ENCODE data around the gene TSC2.

The TSC2 gene

GRCh38 chr16:2001456-2002355, 46.1 kb upstream of the TSC2 start:
- H3K4me3 ChIP-seq (ENCODE audit: low read depth, low read length), result no peak overlapping the region
- TF ChIP-seq CTCF (IDR thresholded peaks at IDR 0.05; ENCODE audit: insufficient read depth, low read depth, low read length, missing control alignments), result no peak
- DNase-seq (ENCODE audit: low read depth), result no peak

GRCh38 chr16:2002406-2003230, 45.2 kb upstream of the TSC2 start:
- no peak for TF ChIP-seq CTCF (IDR thresholded peaks at IDR 0.05; ENCODE audit: insufficient read depth, low read depth, low read length, missing control alignments)
- no peak for DNase-seq (ENCODE audit: low read depth)

GRCh38 chr16:2003231-2003826, 44.5 kb upstream of the TSC2 start:
- no peak for TF ChIP-seq CTCF (IDR thresholded peaks at IDR 0.05; ENCODE audit: insufficient read depth, low read depth, low read length, missing control alignments)
- no peak overlapping the region for H3K4me3 ChIP-seq (ENCODE audit: low read depth, low read length)
- no peak for DNase-seq (ENCODE audit: low read depth)

More at GRCh38 chr16:2002406-2003230, 45.2 kb upstream of the TSC2 start:
- no peak overlapping the region for H3K4me3 ChIP-seq (ENCODE audit: low read depth, low read length)

GRCh38 chr16:2003827-2004641, 43.8 kb upstream of the TSC2 start:
- peak; percentile 95 for TF ChIP-seq CTCF (IDR thresholded peaks at IDR 0.05; ENCODE audit: insufficient read depth, low read depth, low read length, missing control alignments)
- peak; percentile 91 for DNase-seq (ENCODE audit: low read depth)
- no peak overlapping the region for H3K4me3 ChIP-seq (ENCODE audit: low read depth, low read length)

- H3K4me3 ChIP-seq (ENCODE audit: low read depth, low read length), result no peak overlapping the region
- TF ChIP-seq CTCF (IDR thresholded peaks at IDR 0.05; ENCODE audit: insufficient read depth, low read depth, low read length, missing control alignments), result no peak
- no peak for DNase-seq (ENCODE audit: low read depth)
Observed at GRCh38 chr16:2004795-2005517, 42.8 kb upstream of the TSC2 start.
